ENCODE measurements around the gene MXD3. TPM values are rescaled to one million over a fixed set of nuclear protein-coding genes. Genes with fewer than 3 reads are reported as not detected.
"Not testable (repeated sequence)": the region's sequence is repeated elsewhere in the genome, so short reads cannot be mapped to it uniquely, and the experiment has no call there.

The MXD3 gene
- total RNA-seq, 1 donor from 2014 or later: 20.6 TPM

GRCh38 chr5:177343777-177344176, 32.1 kb upstream of the MXD3 start:
- Mint-ChIP-seq H3K9me3 (ENCODE audit: low read depth) (no peaks in the 10 kb centered on the region), H3K36me3 (ENCODE audit: insufficient read depth) (peaks cover 15% of the 10 kb centered on the region), H3K4me1 (ENCODE audit: low read depth) (peaks cover 3% of the 10 kb centered on the region), H3K27me3 (no peaks in the 10 kb centered on the region), H3K4me3 (ENCODE audit: low read depth) (no peak overlapping the region), H3K27ac (no peak overlapping the region)
- no peak for TF ChIP-seq CTCF (IDR thresholded peaks at IDR 0.05; ENCODE audit: unreplicated experiment)
- DNase-seq (ENCODE audit: low spot score, unreplicated experiment): no peak

DNA sequence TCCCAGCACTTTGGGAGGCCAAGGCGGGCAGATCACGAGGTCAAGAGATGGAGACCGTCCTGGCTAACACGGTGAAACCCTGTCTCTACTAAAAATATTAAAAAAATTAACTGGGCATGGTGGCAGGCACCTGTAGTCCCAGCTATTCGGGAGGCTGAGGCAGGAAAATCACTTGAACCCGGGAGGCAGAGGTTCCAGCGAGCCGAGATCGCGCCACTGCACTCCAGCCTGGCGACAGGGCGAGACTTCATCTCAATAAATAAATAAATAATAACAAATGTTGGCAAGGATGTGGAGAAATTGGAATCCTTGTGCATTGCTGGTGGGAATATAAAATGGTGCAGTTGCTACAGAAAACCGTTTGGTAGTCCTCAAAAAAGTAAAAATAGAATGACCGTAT, 31.3 kb upstream of the MXD3 start:
- not testable (repeated sequence) for H3K27me3 Mint-ChIP-seq; DNase-seq (ENCODE audit: low spot score, unreplicated experiment); H3K9me3 Mint-ChIP-seq (ENCODE audit: low read depth); H3K27ac Mint-ChIP-seq; H3K4me3 Mint-ChIP-seq (ENCODE audit: low read depth); H3K4me1 Mint-ChIP-seq (ENCODE audit: low read depth)
- peaks cover 15% of the 10 kb centered on the region for H3K36me3 Mint-ChIP-seq (ENCODE audit: insufficient read depth)

GRCh38 chr5:177339107-177339638, 27.5 kb upstream of the MXD3 start:
- Mint-ChIP-seq H3K4me3 (ENCODE audit: low read depth) (no peak overlapping the region), H3K9me3 (ENCODE audit: low read depth) (no peaks in the 10 kb centered on the region), H3K36me3 (ENCODE audit: insufficient read depth) (peaks cover 28% of the 10 kb centered on the region), H3K27ac (no peak overlapping the region), H3K27me3 (no peaks in the 10 kb centered on the region), H3K4me1 (ENCODE audit: low read depth) (no peaks in the 10 kb centered on the region)
- no peak for TF ChIP-seq CTCF (IDR thresholded peaks at IDR 0.05; ENCODE audit: unreplicated experiment)
- no peak for DNase-seq (ENCODE audit: low spot score, unreplicated experiment)

- Mint-ChIP-seq H3K27ac (no peak overlapping the region), H3K4me1 (ENCODE audit: low read depth) (no peaks in the 10 kb centered on the region), H3K36me3 (ENCODE audit: insufficient read depth) (peaks cover 31% of the 10 kb centered on the region), H3K4me3 (ENCODE audit: low read depth) (no peak overlapping the region), H3K27me3 (no peaks in the 10 kb centered on the region), H3K9me3 (ENCODE audit: low read depth) (no peaks in the 10 kb centered on the region)
- DNase-seq (ENCODE audit: low spot score, unreplicated experiment): no peak
- no peak for TF ChIP-seq CTCF (IDR thresholded peaks at IDR 0.05; ENCODE audit: unreplicated experiment)
Measured at GRCh38 chr5:177338251-177339106, 26.8 kb upstream of the MXD3 start.

- no peak for TF ChIP-seq CTCF (IDR thresholded peaks at IDR 0.05; ENCODE audit: unreplicated experiment)
- no peak overlapping the region for H3K4me3 Mint-ChIP-seq (ENCODE audit: low read depth)
- H3K27ac Mint-ChIP-seq: no peak overlapping the region
- H3K4me1 Mint-ChIP-seq (ENCODE audit: low read depth): no peaks in the 10 kb centered on the region
- H3K9me3 Mint-ChIP-seq (ENCODE audit: low read depth): no peaks in the 10 kb centered on the region
- H3K27me3 Mint-ChIP-seq: no peaks in the 10 kb centered on the region
- H3K36me3 Mint-ChIP-seq (ENCODE audit: insufficient read depth): peaks cover 31% of the 10 kb centered on the region
- DNase-seq (ENCODE audit: low spot score, unreplicated experiment): no peak
Measured at GRCh38 chr5:177336603-177337494, 25.2 kb upstream of the MXD3 start.

All from progenitor cell of endocrine pancreas (in vitro differentiated cells).